Activated CD4-positive, alpha-beta T cell treated with anti-CD3 and anti-CD28 coated beads, Interleukin-2, amount 50 U/mL, for 24 hours (primary cell): ENCODE measurements around the gene BPIFB6.

Experiments used
- DNase-seq, 2 donors: peaks; one replicate each; pipeline ENCODE4 v3.0.0-alpha.2; 2020; ENCODE audit warnings: low read depth in 1 of 2, low spot score in 1 of 2

The BPIFB6 gene

GRCh38 chr20:33059741-33060390 lies 28.4 kb downstream of the BPIFB6 start:
- no peak for DNase-seq

GRCh38 chr20:33061658-33062028 lies 30.2 kb downstream of the BPIFB6 start:
- DNase-seq, result no peak

DNA sequence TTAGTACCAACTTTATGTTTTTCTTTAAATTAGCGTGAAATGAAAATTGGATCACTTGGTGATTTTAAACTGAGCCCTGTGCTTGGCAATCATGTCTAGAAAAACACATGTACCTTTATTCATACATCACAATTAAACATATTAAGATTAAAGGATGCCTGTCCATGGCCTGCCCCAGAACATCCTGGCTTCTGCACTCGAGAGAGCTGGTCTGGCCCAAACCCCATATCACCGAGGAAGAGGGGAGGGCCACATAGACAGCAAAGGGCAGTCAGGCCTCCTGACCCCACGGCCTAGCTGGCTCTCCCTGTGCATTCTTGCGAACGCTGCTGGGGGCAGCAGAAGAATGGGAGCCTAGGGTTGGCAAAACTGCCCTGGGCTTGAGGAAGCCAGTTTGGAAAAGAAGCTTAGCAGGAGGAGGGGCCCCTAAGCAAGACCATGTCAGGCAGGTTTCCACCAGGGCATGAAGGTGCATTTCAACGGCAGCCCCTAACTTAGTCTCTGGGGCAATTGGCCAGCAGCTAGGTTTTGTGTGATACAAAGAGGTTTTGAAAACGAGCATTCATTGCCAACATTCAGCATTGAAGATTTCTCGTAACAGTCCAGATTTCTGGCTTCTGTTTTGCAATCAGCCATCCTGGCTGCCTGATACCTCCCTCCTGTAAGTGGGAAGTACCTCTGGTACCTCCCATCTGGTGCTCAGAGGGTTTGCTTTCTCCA lies 30.8 kb downstream of the BPIFB6 start:
- no peak for DNase-seq

DNA sequence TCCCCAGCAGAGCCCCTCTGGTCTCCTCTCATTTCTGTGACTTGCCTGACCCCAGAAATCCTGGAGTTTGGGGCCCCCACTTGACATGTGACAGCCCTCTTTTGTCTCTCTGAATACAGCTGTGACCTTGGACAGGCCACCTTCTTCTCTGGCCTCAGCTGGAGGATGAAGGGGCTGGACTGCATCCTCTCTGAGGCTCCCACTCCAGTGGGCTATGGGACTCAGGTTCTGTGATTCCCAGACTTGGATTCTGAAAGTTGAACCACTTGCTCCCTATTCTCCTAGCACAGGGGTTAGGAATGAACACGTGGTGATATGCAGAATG lies 31.3 kb downstream of the BPIFB6 start:
- DNase-seq, result no peak

DNA sequence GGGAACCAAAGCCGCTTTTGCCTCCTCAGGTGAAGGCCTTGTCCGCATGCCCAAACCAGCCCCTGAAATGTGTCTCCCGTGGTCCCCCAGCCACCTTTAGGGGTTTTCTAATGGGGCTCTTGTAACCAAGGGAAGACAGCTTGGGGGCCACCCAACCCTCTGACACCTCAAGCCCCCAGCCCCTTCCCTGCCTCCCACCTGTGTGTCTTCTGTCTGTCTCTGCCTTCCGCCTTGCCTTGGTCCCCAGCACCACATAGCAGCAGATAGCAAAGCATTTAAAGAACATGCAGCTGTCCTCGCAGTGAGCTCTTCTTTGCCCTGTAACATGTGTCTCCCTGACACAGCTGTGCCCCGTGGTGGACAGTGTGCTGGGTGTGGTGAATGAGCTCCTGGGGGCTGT lies 31.8 kb downstream of the BPIFB6 start:
- DNase-seq, result no peak

DNA sequence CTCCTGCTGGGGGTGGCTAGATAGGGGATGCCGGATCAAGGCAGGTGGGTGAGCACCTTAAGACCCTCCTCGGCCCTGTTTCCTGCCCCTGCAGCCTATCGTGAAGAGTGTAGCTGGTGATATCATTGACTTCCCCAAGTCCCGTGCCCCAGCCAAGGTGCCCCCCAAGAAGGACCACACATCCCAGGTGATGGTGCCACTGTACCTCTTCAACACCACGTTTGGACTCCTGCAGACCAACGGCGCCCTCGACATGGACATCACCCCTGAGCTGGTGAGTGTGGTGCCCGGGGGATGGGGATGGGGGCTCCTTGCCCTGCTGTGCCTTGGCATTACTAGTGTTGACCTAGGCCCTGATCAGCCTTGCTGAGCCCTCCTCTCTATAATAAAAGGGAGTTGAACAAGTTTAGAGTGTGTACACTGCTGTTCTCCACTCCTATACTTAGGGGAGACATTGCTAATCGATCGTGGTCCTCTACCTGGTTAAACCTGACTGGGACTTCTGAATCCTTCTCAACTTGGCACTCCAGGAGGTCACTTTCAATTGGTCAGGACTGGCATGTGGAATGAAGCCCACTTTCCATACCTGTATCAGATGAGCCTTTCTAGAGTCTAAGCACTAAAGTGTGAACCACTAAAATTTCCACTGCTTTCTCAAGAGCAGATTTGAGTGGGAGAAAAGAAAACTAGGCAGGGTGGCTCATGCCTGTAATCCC lies 33.3 kb downstream of the BPIFB6 start:
- no peak for DNase-seq

GRCh38 chr20:33065785-33066184 lies 34.3 kb downstream of the BPIFB6 start:
- DNase-seq, result no peak

DNA sequence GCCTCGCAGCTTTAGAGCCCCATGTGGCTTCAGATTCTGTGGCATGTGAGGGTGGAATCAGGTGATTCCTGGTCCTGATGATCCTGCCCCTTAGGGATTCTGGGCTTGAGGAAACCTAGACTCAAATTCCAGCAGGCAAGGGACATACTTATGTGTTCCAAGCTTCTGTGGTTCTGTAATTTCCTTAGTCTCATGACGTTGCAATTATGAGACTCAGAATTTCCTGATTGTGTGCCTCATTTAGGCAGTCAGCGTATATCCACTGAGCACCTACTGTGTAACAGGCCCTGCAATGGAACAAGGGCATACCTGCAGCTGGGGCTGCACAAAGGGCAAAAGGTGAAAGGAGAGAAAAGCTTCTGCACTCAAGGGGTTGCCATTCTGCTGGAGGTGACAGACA lies 36.4 kb downstream of the BPIFB6 start:
- no peak for DNase-seq

- no peak for DNase-seq
Observed at GRCh38 chr20:33068251-33068939, 36.9 kb downstream of the BPIFB6 start.

DNA sequence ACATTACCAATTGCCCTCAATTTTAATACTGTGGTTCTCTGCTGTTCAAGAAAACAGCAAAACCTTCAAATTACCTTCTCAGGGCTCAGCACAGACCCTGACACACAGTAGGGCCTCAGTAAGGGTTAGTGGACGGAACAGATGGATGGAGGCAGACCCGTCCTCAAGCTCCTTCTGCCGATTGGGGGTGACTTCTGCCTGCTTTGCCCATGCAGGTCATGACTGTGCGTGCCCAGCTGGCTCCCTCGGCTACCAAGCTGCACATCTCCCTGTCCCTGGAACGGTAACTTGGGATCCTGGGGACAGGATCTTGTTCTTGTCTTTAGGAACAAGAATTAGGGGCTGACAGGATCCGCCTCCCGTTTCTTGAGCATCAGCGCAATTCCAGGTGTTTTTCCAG lies 38.2 kb downstream of the BPIFB6 start:
- DNase-seq, result no peak

DNA sequence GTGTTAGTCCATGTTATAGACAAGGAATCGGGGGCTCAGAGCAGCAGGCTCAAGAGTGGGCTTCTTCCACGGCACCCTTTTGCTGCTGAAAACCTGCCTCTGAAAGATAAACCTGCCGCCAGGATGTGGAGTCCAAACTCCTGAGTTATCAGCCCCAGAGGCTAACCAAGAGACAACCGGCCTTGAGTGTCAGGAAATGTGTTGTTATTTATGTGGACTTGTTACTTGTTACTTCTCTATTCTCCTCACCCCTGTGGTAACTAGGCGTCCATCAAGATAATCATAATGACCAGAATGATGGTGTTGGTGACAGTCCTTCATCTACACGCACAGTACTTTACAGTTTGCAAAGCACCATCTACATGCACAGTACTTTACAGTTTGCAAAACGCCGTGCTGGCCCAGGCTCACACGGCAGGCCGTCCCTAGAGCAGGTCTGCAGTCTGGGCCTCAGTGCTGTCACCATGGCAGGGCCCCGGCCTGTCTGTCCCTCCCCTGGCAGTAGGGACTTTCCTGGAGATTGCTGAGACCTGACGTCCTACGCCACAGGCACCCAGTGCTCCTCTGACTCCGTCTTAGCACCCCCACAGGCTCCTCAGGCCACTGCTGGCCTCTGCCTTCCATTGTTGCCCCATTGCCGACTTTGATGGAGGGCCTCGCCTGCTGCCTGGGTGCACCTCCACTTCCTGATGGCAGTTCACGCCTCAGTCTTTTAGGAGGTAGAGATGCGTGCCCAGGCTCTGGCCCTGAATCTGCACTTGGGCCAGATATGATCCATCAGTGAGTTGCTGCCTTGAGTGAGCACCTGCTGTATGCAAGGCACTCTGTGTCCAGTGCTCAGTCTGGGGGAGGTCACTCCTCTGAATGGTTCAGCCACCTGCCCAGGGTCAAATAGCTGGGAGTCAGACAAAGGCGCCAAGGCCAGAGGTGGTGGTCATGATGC lies 38.9 kb downstream of the BPIFB6 start:
- no peak for DNase-seq

- DNase-seq, result no peak
Observed at GRCh38 chr20:33071198-33071597, 39.8 kb downstream of the BPIFB6 start.

- no peak for DNase-seq
Observed at GRCh38 chr20:33072362-33072761, 40.9 kb downstream of the BPIFB6 start.

GRCh38 chr20:33072813-33073212 lies 41.4 kb downstream of the BPIFB6 start:
- no peak for DNase-seq

GRCh38 chr20:33074675-33075074 lies 43.2 kb downstream of the BPIFB6 start:
- no peak for DNase-seq

DNA sequence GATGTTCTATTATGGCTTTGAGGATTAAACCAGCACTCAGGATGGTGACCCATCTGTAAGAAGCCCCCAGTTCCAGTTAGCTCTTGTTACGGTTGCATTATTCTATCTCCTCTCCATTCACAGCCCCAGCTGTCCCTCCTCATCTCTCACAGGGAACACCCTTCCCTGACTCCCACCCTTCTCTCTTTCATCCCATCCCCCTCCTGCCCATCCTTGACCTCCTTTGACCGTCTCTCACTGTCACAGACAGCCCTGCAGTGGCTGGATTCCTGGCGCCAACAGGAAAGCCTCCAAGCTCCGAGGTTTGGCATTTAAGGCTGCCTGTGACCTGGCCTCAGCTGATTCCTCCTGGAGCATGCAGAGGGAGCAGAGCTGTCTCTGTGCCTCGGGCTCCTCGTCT lies 43.8 kb downstream of the BPIFB6 start:
- DNase-seq, result no peak

DNA sequence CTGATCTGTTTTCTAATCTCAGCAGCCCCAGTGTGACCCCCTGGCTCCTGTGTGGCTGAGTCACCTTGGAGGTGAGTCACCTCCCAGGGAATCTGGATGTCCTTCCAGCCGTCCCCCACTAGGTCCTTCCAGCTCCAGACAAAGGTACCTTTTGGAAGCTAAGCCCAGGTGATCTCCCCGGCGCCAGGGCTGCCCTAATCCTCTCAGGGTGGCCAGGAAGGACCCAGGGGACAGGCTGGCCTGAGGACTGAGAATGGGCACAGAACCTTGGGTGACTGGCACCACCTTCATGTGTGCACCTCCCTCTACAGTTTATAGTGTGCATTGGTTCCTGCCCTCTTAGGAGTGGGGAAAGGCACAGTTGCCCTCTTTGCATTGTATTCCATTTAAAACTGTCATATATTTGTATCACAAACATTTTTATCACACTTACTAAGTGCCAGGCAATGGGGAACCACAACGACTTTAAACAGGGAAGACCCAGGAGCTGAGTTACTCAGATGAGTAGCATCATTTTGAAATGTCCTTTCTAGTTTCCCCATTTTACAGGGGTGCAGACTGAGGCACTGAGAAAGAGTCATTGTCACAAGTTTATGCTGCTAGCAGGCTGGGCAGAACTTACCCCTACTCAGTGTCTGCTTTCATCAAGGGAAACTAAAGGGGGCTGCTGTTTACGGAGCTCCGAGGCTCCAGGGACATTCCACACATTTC lies 45.4 kb downstream of the BPIFB6 start:
- no peak for DNase-seq

- DNase-seq, result no peak
Observed at GRCh38 chr20:33079259-33079658, 47.8 kb downstream of the BPIFB6 start, which contains the start of gene BPIFB4. Gene BPIFB4, plus strand, starts transcription at chr20:33079643. Its CDS starts 1,884 bp downstream, at chr20:33081527.

GRCh38 chr20:33081411-33082154 lies 50.1 kb downstream of the BPIFB6 start:
- no peak for DNase-seq
